ENCODE measurements around the gene REG3A.

Gene REG3A

DNA sequence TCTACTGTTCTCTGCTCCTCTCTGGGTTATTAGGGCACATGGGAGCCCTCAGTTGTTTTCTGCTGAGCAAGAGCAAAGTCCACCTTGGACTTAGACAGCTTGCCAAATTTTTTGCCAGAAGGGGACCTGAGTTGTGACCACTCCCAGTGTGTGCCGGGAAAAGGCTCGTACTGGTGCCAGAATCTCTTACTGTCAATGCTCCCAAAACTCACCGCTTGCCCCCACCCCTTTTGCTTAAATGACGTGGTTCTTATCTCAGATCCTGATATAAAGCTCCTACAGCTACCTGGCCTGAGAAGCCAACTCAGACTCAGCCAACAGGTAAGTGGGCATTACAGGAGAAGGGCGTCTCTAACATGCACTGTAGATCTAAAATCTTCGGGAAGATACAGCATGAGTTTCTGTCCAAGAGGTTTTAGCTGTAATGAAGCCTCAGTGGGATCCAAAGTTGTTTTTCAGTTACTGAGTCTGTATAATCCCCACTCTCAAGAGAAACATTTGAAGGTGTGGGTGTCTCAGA, 39.3 kb downstream of the REG3A start, which contains the start of gene REG1A:
Gene REG1A (plus strand): TSS at position 295 of the 520 bp plus-strand sequence. CDS start 374 bp downstream, outside the sequence.
- DNase-seq, result no peak

- no peak for DNase-seq
Observed at GRCh38 chr2:79116997-79117928, 42.3 kb downstream of the REG3A start.

- no peak for DNase-seq
Observed at GRCh38 chr2:79114797-79115494, 44.6 kb downstream of the REG3A start.

GRCh38 chr2:79112269-79112668, 47.3 kb downstream of the REG3A start:
- DNase-seq, result no peak
